Sigmoid colon (tissue), 4 donors: ENCODE results near the gene SMYD3.

ENCODE experiments used
- CTCF ChIP-seq, 4 experiments: fragments of 450-650 bp in 3 of 4; fragments of 200-600 bp in 1 of 4; IDR thresholded peaks; one replicate each; pipeline ENCODE4 v1.5.1; 2016 to 2019; ENCODE audit warnings: antibody characterized with exemption in 4 of 4, mild to moderate bottlenecking in 3 of 4, moderate library complexity in 2 of 4
- EP300 ChIP-seq, 4 donors: sonication (generic); formaldehyde crosslinking; IDR thresholded peaks; one replicate each; pipeline ENCODE4 v1.6.1; 2017; ENCODE audit warnings: antibody characterized with exemption in 4 of 4
- POLR2AphosphoS5 ChIP-seq, 4 donors: sonication (generic); formaldehyde crosslinking; IDR thresholded peaks; one replicate each; pipeline ENCODE4 v1.6.1; 2017; ENCODE audit warnings: antibody characterized with exemption in 4 of 4

DNA sequence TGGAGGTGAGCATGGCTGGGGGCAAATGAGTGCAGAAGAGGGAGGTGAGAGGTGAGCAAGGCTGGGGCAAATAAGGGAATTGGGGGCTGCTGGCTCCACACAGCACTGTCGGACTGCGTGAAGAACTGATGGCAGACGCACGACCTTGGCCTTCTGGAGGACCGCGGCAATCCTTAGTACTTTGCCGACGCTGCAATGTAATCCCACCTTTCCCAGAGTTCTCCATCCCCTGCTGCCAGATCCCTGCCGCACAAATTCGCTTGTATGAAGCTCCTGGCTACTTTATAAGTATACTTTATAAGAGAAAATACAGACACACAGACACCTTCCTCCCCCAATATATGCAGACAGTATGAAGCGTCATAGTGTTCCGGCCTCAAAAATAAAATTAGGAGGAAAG is 472.4 kb downstream of the SMYD3 start:
- TF ChIP-seq CTCF (IDR thresholded peaks at IDR 0.05) (no peak), POLR2AphosphoS5 (IDR thresholded peaks at IDR 0.05) (no peak), EP300 (IDR thresholded peaks at IDR 0.05) (no peak)
